NCI-H2107 (cell line): ENCODE results near the gene SCN1B.
"Not testable (repeated sequence)": the region's sequence is repeated elsewhere in the genome, so short reads cannot be mapped to it uniquely, and the experiment has no call there.

Experiments used
- DNase-seq: peaks from one replicate; lab custom pipeline; 2025; lab: John Stamatoyannopoulos, UW

SCN1B gene

DNA sequence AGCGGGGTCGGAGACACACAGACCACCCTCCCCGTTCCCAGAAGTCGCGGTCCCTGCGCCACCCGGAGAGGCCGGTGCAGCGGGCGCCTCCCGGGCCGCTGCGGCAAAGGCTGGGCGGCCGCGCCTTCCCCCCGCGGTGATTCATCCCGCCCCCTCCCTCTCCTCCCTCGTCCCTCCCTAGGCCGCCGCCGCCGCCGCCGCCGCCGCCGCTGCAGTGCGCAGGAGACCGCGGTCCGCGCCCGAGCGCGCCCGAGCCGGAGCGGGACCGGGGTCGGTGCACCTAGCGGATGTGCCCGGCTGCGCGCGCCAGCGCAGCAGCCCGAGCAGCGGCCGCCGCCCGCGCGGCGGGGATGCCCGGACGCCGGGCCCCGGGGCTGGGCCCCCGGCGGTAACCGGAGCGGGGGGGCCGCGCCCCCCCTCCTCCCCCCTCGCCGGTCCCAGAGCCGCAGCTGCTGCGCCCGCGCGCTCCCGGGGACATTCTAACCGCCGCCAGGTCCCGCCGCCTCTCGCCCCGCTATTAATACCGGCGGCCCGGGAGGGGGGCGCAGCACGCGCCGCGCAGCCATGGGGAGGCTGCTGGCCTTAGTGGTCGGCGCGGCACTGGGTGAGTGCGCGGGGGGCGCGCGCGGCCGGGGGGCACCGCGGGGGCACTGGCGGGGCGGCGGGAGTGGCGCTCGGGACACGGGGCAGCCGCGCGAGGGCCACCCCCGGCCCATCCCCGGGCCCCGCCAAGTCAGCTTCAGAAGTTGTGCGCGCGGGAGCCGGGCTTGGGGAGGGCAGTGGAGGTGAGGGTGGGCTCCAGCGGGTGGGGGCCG, at the start of gene SCN1B:
SCN1B (plus strand) TSS at position 214 of the 815 bp plus-strand sequence; CDS start at position 565, 351 bp downstream.
- peak; percentile 17 for DNase-seq

DNA sequence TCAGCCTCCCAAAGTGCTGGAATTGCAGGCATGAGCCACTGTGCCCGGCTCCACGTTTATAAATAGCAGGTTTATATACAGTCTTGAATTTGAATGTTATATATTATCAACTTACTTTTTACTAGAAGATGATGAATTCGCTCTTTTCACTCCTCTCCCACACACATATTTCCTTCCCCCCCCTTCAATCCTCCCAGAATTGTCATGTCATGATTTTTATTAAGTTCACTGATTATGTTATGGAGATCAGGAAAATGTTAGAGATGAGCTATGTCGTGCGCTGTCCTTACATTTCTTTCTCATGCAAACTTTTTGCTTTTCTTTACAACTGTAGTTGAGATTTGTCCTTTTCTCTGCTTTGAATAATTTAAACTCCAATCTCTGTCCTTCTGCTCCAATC, 48.0 kb upstream of the SCN1B start:
- no peak for DNase-seq

- no peak for DNase-seq
Observed at GRCh38 chr19:34983786-34984185, 46.5 kb upstream of the SCN1B start.

DNA sequence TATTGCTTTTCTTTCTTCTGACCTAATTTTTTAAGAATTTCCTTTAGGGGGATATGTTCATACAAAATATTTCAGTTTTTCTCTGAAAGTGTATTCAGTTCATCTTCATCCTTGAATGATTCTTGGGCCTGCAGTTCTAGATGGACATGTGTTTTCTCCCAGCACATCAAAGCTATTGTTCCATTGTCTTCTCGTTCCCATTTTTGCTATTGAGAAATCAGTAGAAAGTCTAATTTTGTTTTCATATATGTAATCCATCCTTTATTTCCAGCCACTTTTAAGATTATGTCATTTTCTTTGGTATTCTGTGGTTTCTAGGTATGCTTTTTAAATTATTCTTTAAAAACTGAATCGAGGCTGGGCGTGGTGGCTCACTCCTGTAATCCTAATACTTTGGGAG, 46.0 kb upstream of the SCN1B start:
- no peak for DNase-seq

DNA sequence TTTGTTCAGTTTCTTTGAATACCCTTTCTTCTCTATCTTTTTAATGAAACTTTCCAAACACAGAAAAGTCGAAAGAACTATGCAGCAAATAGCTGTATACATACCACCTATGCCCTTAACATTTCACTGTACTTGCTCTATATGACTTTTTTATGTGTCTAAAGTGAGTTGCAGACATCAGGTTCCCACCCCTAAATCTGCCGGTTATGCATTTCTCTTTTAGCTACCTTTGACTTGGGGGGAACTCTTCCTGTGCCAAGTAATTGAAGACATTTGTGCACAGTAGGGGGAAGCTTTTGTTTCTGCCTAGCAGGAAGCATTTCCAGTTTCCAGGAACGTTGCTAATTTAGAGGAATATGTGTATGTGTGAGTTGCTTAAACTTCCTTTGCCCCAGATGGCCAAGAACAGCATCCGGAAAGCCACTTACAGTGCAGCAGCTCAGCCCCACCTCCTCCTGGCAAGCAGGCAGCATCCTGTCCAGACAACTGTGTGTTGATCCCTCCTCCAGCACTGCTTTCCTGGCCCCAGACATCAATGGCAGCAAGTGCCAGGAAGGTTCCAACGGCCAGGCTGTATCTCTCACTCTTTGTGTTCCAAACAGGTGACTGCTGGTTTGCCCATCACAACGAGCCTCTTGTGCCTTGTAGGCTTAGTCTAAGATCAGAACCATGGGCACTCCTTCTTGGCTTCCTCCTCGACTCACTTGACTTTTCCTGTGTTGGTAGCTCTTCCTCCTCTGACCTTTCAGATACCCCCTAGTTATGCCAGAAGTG, 44.8 kb upstream of the SCN1B start:
- DNase-seq = no peak

DNA sequence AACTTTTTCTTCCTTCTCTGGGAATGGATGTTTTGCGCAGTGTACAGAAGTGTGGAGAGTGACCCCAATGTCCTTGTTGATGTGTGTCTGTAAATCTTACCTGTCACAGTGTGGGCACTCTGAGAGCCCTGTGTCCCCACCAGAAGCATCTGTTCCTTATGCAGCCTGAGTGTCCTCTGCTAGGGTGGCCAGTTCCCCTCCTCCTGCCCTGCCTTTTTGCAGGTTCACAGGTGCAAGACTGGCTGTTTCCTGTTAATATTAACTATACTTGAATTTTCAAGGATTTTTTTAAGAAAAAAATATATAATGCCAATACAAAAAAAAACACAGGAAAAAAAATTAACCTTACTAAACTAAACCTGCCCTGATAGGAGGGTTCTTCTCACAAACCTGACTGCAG, 42.2 kb upstream of the SCN1B start:
- no peak for DNase-seq

GRCh38 chr19:34989298-34989697, 41.0 kb upstream of the SCN1B start:
- DNase-seq = no peak

DNA sequence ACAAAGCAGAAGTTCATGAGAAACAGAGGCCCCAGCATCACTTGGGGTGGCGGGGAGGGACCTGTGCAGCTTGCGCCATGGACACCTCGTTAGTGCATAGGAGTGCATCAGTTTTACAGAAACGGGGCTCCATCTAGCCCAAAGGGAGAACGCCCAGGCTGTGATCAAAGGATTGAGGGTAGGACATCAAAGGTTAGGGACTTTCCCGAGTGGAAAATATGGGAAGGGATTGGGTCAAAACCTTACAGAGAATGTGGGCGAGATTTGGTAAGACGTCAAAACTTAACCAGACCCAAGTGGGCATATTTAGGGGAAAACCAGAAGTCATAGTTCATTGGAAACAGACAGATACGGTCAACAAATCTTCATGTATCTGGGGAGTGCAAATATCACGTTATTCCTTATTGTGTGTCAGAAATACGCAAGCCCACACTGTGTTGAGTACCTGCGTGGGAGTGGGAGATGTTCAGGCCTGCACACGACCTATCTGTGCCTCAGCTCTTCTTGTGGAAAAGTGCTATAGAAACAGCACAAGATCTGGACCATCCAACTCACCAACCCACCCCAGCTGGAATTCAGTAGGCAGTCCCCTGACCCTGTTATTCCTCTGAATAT, 39.6 kb upstream of the SCN1B start:
- DNase-seq = no peak

GRCh38 chr19:34991542-34992333, 38.5 kb upstream of the SCN1B start:
- no peak for DNase-seq

- not testable (repeated sequence) for DNase-seq
Observed at GRCh38 chr19:34992582-34992981, 37.7 kb upstream of the SCN1B start.

GRCh38 chr19:34994286-34994642, 36.0 kb upstream of the SCN1B start:
- no peak for DNase-seq

DNA sequence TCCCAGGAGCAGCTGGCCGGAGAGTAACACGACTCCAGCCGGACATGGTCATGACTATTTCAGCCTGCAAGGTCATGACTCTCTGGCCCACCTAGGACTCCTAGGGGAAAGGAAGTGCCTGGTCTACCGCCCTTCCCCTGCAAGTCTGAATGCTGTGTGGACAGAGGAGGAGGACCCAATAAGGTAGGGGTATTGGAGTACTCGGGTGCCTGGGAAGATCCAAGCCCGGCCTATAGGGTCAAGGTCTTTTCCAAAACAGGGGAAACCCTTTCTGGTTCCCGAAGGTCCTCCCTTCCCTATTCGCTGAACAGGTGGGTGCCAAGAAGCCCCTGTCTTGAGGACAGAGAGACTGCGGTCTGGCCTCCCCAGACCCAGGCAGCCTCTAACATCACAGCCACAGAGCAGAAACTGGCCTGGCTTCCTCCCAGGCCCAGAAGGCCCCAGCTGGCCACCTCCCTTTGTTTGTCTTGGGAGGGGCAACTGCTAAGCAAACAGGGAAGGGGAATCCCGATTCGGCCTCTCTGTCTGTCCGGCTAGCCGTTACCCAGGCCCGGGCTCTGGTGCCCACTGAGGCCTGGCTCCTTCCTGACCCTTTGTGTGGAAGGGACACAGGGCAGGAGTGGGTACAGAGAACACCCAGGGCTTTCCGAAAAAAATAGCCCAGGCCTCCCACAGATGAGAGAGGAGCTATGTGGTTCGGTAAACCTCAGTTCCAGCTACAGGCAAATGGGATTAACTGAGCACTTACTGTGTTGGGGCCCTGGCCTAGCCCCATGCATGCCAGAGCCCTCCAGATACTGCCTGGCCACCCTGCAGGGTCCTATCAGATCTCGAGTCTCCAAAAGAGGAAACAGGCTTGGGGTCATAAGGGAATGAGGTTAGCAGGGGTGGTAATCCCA, 35.4 kb upstream of the SCN1B start:
- no peak for DNase-seq

- DNase-seq = no peak
Observed at GRCh38 chr19:34995551-34995950, 34.7 kb upstream of the SCN1B start.

DNA sequence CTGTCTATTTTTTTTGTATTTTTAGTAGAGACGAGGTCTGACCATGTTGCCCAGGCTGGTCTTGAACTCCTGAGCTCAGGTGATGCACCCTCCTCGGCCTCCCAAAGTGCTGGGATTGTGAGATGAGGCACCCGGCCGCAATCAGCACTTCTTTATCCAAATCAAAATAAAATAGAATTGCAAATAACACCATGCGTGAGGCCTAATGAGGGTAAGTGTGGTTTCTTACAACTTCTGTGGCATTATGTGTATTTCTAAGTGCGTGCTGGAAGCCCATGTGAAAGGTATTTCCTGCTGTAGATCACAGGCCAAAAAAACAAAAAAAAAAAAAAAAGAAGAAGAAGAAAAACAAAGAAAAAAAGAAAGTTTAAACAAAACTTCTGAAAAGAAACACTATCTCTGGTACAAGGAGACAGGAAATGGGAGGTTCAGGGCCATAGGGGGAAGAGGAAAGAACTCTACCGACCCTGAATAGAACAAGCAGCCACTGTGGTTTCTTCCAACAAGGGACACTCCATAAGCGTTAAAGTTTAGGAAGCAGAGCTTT, 33.1 kb upstream of the SCN1B start:
- DNase-seq = no peak

DNA sequence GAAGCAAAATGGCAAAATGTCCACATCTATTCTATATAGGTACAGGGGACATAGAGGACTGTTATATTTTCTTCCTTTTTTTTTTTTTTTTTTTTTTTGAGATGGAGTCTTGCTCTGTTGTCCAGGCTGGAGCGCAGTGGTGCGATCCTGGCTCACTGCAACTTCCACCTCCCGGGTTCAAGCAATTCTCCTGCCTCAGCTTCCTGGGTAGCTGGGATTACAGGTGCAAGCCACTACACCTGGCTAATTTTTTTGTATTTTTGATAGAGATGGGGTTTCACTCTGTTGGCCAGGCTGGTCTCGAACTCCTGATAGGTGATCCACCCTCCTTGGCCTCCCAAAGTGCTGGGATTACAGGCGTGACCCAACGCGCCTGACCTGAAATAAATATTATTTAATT, 32.0 kb upstream of the SCN1B start:
- DNase-seq = not testable (repeated sequence)

- DNase-seq = no peak
Observed at GRCh38 chr19:34998777-34999497, 31.3 kb upstream of the SCN1B start.

DNA sequence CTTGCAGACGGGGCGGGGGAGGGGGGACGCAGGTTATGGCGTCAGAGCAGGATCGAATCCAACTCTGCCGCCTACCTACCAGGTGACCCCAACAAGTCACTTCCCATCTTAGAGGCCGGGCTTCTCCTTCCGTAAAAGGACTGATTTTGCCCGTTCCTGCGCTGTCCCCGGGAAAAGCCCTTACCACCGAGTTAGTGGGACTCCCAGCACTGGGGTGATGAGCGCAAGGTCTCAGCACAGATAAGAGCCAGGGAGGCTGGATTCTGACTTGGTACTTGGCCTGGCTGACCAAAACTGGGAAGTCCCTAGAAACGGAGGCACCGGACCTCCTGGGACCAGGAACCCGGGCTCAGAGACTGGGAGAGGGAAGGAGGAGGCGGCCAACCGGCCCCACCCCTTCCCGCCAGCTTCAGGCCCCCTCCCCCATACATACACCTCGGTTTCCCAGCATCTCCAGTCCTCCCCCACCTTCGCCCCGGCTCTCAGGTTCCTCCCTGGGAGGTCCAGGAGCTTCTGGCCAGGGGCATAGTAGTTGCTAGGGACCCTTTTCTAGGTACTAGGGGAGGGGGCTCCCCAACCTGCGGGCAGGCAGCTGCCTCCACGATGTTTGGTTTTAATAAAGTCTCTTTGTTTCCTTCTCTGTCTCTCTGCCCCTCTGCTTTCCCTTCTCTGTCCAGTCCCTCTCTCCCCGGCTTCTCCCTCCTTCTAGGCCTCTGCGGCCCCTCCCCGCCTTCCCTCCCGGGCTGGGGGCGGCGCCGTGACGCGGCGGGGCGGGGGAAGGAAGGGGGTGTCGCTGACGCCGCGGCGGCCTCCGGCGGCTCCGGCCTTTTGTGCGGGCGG, 30.6 kb upstream of the SCN1B start, which contains the start of gene GRAMD1A:
GRAMD1A (plus strand) TSS at position 826 of the 840 bp plus-strand sequence. CDS start 156 bp downstream, outside the sequence.
- DNase-seq = peak; percentile 39

- no peak for DNase-seq
Observed at GRCh38 chr19:35000338-35000646, 30.0 kb upstream of the SCN1B start.
